NCI-H1436 treated with DMSO at 0.1 percent for 48 hours (cell line): ENCODE data around the gene WDR73.
A peak's percentile ranks its signal among the peaks of the same experiment; 100 is the strongest.

Experiments used
- DNase-seq: peaks from one replicate; lab custom pipeline; 2025; lab: John Stamatoyannopoulos, UW

WDR73 gene

DNA sequence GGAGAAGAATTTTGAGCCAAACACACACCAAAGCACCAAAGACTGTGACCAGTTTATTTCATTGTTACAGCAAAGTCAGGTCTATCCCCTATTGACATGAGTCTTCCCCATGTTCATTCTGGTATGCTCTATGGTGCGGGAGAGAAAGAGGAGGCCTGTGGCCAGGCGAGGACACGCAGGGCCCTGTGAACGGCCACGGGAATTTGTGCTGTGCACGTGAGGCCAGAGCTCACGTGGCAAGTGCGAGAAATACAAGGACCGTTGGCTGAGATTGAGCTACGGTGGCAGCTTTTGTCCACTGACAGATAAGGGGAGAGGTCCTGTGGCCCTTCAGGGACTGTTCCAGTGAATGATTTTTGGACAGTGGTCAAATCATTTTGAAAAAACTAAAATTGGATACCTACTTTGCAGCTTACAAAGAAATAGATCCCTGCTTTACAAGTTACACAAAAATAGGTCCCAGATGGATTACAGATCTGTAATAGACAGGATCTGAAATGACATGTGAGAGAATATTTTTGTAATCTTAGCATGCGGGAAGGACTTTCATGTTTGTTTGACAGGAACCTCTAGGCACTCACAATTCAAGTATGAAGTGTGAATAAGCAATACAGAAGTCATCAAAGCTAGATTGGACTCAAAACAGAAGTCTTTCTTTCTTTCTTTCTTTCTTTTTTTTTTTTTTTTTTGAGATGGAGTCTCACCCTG lies 44.1 kb downstream of the WDR73 start:
- DNase-seq: no peak

DNA sequence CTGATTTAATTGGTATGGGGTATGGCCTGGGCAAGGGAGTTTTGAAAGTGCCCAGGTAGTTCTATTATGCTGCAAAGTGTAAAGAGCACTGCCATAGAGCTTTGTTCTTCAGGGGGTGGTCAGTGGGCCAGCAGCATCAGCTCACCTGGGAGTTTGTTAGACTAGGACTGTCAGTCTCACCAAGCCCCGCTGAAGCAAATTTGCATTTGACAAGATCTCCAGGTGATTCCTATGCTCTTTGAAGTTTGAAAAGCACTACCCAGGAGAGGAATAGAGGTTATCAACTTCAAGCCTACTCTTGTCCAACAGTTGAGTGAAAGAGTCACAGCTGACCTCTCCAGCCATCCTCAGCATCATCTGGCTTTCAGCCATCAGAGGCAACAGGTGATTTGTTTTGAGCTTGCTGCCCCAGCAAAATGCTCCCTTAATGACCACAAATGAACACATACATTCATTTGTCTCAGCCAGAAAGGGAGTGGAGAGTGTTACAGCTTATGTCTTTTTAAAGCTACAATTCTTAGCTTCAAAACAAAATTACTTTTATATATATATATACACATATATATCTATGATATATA lies 45.3 kb downstream of the WDR73 start:
- DNase-seq: no peak

GRCh38 chr15:84606653-84607120 lies 47.4 kb downstream of the WDR73 start:
- no peak for DNase-seq

DNA sequence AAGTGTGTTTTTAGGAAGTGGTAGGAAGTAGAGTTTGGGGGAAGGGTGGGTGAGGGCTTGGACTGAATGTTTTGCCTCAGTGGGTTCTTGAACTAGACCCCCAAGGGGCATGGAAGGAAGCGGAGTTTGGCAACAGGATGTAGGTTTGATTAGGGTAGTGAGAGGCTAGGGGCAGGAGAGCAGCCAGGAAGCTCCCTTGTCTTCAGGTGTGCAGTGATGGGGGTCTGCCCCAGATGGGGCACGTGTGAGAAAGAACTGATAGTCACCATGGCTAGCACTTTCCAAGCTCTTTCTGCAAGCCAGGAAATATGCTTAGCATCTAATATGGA lies 48.6 kb downstream of the WDR73 start:
- DNase-seq: no peak

DNA sequence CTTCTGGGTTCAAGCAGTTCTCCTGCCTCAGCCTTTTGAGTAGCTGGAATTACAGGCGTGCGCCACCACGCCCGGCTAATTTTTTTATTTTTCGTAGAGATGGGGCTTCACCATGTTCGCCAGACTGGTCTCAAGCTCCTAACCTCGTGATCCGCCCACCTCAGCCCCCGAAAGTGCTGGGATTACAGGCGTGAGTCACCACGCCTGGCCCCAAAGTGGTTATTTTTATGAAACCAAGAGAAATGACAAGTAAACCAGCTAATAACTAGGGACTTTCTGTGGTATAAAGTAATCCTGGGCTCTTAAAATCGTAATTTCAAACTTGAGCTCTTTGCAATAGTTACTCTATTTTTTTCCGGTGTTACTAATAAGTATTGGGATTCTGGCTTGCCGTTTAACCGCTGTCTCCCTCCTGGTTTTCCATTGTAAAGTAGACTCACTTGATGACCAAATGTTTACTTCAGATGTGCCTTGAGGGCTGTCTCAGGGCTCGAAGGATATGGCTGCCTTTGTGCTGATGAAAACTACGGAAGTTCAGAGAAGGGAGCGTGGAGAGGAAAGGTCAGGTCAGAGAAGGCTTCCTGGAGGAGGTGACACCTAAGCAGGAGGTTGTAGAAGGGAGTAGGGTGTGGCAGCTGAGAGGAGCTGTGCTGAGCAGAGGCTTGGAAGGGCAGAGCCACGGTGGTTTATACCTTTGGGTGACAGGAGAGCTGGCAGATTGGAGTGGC lies 49.1 kb downstream of the WDR73 start:
- DNase-seq: no peak

- no peak for DNase-seq
Observed at GRCh38 chr15:84603630-84604379, 50.3 kb downstream of the WDR73 start.

DNA sequence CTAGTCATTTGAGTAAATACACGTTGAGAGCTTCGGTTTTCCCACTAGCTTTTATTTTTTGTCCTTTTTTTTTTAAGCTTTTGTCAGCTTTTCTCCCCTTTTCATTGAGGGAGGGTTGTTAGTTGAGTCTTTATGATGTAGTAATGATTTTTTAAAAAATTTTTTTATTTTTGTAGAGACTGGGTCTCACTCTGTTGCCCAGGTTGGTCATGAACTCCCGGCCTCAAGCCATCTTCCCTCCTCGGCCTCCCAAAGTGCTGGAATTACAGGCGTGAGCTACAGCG lies 52.6 kb downstream of the WDR73 start:
- DNase-seq: no peak

GRCh38 chr15:84600687-84601554 lies 53.2 kb downstream of the WDR73 start, which contains the start of gene ZSCAN2:
Gene ZSCAN2, plus strand, starts transcription at chr15:84601009. Its CDS starts 2,919 bp downstream, at chr15:84603928.
- peak; percentile 29 for DNase-seq

DNA sequence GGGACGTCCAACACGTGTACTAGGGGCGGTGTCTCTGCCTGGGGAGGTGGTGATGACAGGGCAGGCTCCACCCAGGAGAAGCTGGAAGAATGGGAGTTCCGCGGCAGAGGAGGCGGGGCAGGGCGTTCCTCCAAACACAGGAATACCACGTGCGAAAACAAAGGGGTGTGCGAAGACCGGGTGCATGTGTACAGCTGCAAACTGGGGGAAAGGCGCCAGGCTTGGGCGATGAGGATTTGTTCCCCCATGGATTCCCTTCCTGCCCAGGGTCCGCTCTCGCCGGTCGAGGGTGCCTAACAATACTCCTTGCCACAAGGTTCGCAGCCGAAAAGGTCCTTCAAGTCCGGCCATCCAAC lies 53.8 kb downstream of the WDR73 start:
- peak; percentile 22 for DNase-seq

- DNase-seq: no peak
Observed at GRCh38 chr15:84599906-84600305, 54.2 kb downstream of the WDR73 start.

- DNase-seq: peak; percentile 2
Observed at GRCh38 chr15:84598993-84599392, 55.1 kb downstream of the WDR73 start.

GRCh38 chr15:84598250-84598649 lies 55.8 kb downstream of the WDR73 start:
- peak; percentile 0 for DNase-seq

- DNase-seq: no peak
Observed at GRCh38 chr15:84597296-84597695, 56.8 kb downstream of the WDR73 start.

DNA sequence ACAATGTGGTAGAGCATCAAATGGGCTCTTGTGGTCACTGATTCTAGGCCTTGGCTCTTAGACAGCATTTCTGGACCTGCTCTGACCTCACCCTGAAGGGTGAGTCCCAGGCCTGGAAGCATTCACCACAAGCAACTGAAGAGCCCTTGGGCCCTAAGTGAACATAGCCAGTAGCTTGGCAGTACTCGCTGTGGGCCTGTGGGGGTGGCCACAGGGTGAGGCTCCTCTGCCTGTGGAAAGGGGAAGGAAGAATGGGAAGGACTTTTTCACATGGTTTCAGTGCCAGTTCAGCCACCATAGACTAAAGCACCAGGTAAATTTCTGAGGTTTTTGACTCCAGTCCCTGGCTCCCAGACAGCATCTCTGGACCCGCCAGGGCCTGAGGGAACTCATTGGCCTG lies 58.4 kb downstream of the WDR73 start:
- DNase-seq: no peak

DNA sequence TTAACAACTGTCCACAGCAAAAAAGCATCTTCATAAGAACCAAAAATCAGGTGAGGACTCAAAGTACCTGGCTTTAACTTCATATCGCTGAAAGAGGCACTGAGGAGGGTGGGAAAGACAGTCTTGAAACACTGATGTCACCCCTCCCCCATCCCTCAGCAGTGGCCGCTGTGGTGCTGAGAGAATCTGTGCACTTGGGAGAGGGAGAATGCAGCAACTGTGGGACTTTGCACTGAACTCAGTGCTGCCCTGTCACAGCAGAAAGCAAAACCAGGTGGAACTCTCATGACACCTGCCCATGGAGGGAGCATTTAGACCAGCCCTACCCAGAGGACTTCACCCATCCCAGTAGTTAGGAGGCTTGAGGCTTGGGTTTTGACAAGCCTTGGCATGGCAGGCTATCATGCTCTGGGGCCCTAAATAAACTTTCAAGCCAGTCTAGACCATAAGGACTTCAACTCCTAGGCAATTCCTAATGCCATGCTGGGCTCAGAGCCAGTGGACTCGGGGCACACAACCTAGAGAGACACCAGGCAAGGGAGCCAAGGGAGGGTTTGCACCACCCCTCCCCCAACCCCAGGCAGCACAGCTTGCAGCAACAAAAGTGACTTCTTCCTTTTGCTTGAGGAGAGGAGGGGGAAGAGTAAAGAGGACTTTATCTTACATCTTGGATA lies 59.3 kb downstream of the WDR73 start:
- DNase-seq: no peak

GRCh38 chr15:84591815-84592214 lies 62.3 kb downstream of the WDR73 start:
- DNase-seq: no peak

DNA sequence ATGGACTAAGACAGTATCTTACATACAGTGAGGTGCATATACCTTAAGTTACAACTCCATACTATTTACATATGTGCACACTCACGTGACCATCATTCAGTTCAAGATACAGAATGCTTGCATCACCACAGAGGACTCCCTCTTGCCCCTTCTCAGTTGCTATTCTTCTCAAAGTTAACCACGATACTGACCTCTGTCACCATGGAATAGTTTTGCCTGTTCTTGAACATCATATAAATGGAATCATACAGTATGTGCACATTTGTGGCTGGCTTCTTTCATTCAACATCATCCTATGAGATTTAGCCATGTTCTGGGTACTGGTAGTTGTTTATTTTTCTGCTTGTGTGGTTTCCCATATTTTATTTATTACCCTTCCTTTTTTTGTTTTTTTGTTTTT lies 63.7 kb downstream of the WDR73 start:
- no peak for DNase-seq
